SK-N-MC (cell line): ENCODE measurements around the gene FAM114A1.

Source experiments
- EZH2 ChIP-seq: fragments of 200-600 bp; sonication (generic); IDR thresholded peaks from one replicate; pipeline ENCODE4 v1.6.1; 2017; ENCODE audit warnings: antibody characterized with exemption
- POLR2AphosphoS5 ChIP-seq: IDR thresholded peaks from 2 replicates; pipeline ENCODE4 v1.6.1; 2012; ENCODE audit warnings: mild to moderate bottlenecking, low read depth, low read length, borderline replicate concordance

GRCh38 chr4:38955957-38956356 lies 88.4 kb downstream of the FAM114A1 start:
- TF ChIP-seq EZH2, result no peak
- no peak for TF ChIP-seq POLR2AphosphoS5
